Astrocyte (in vitro differentiated cells and primary cell): Measurements from ENCODE around the gene ITGA2B.

Experiments
- CTCF ChIP-seq: IDR thresholded peaks from 2 replicates; pipeline ENCODE4 v1.5.1; 2011; ENCODE audit warnings: low read depth, mild to moderate bottlenecking, inconsistent platforms, low read length, moderate library complexity; ENCODE audit not compliant: insufficient read depth
- EZH2 ChIP-seq: IDR thresholded peaks from 2 replicates; pipeline ENCODE4 v1.6.1; 2012; ENCODE audit warnings: mild to moderate bottlenecking, low read length, inconsistent platforms; ENCODE audit not compliant: insufficient read depth

- TF ChIP-seq EZH2, result no peak
- no peak for TF ChIP-seq CTCF
Observed at GRCh38 chr17:44351464-44351863, 38.0 kb downstream of the ITGA2B start.
